Measurements from ENCODE around the gene PEX16.

Gene PEX16

DNA sequence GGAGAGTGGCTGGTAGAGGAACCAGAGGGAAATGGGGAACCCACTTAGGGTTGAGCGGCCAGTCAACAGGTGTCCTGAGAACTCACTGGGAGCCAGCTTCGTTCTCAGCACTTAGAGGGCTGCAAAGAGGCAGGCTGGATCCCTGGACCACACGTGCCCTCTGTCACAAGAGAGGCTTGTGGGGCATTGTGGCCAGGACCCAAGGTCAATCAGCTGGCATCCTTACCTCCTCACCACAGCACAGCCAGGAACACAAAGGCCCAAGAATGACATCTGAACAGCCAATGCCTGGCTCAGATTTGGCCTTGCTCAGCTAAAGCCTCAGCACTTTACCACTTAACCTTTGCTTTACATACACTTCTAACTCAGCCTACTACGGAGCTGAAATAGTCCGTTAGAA, 24.8 kb downstream of the PEX16 start:
- TF ChIP-seq, protein P1, sequence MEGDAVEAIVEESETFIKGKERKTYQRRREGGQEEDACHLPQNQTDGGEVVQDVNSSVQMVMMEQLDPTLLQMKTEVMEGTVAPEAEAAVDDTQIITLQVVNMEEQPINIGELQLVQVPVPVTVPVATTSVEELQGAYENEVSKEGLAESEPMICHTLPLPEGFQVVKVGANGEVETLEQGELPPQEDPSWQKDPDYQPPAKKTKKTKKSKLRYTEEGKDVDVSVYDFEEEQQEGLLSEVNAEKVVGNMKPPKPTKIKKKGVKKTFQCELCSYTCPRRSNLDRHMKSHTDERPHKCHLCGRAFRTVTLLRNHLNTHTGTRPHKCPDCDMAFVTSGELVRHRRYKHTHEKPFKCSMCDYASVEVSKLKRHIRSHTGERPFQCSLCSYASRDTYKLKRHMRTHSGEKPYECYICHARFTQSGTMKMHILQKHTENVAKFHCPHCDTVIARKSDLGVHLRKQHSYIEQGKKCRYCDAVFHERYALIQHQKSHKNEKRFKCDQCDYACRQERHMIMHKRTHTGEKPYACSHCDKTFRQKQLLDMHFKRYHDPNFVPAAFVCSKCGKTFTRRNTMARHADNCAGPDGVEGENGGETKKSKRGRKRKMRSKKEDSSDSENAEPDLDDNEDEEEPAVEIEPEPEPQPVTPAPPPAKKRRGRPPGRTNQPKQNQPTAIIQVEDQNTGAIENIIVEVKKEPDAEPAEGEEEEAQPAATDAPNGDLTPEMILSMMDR (IDR thresholded peaks at IDR 0.05; ENCODE audit: low read depth, low read length): no peak
- in situ Hi-C loops (cut with HindIII; ENCODE audit: low sequenced_read_pairs): no loop called here
- H3K4me3 ChIP-seq (ENCODE audit: low read depth, low read length): no peak overlapping the region
- DNase-seq (ENCODE audit: low read depth, low spot score): no peak

DNA sequence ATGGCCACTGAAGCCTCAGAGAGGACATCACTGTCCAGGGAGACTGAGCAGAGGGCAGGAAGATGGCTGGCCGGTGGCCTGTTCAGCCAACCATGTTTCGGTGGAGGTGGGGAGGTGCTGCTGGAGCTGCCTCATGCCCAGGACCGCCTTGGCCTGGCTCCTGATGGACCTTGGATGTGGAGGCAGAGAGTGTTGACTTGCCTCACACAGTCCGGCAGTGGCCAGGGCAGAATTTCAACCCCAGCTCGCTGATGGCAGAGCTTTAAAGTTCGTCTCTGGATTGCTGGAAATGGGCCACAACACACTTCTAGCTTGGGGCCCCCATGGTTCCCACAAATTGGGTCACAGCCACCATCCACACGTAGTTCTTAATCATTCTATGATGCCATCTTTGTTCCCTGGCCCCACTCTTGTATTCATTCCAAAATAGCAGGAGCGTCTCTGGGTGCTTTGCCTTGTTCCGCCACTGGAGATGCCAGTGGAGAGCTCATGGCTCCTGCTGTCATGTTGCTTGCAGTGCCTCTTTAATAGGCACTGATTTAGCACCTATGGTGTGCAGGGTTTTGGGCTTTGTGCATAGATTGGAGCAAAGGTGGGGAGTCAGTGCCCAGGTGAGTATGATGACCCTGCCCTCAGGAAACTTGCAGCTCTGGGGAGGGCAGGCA, 26.7 kb downstream of the PEX16 start:
- no peak for DNase-seq (ENCODE audit: low read depth, low spot score)
- H3K4me3 ChIP-seq (ENCODE audit: low read depth, low read length): no peak overlapping the region
- TF ChIP-seq, protein P1 (IDR thresholded peaks at IDR 0.05; ENCODE audit: low read depth, low read length): no peak
- in situ Hi-C loops (cut with HindIII; ENCODE audit: low sequenced_read_pairs): no loop called here

DNA sequence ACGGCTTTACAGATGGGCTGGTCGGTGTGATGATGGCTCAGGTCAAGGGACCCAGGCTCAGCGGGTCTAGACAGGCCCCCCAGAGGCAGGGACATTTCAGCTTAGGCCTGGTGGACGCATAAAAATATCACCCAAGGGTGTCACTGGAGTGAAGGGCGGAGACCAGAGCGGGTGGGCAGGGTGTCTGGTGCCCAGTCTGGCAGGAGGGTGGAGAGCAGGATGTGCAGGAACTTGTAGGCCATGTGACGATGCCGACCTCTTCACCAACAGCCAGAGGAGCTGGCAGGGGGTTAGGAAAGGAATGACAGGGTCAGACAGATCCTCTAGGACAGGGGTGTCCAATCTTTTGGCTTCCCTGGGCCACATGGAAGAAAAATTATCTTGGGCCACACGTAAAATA, 27.7 kb downstream of the PEX16 start:
- in situ Hi-C loops (cut with HindIII; ENCODE audit: low sequenced_read_pairs): no loop called here
- TF ChIP-seq, protein P1 (IDR thresholded peaks at IDR 0.05; ENCODE audit: low read depth, low read length): no peak
- no peak for DNase-seq (ENCODE audit: low read depth, low spot score)

DNA sequence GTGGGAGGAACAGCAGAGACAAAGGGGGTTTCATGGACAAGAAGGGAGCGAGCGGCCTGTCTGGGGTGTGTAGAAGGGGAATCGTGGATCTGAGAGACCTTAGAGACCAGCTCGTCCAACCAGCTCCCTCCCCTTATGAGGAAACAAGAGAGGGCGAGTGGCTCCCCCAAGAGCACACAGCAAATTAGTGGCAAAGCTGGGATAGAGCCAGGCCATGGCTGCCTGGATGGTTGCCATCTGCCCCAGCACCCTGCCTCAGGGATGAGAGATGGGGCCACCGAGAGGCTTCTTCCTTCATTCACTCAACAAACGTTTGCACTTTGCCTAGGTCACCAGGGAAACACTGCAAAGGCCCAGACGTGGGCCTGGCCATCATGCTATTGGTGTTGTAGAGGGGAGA, 28.1 kb downstream of the PEX16 start:
- DNase-seq (ENCODE audit: low read depth, low spot score): no peak
- in situ Hi-C loops (cut with HindIII; ENCODE audit: low sequenced_read_pairs): no loop called here
- TF ChIP-seq, protein P1 (IDR thresholded peaks at IDR 0.05; ENCODE audit: low read depth, low read length): no peak
- H3K4me3 ChIP-seq (ENCODE audit: low read depth, low read length): no peak overlapping the region

More for the DNA sequence above, 27.7 kb downstream of the PEX16 start:
- H3K4me3 ChIP-seq (ENCODE audit: low read depth, low read length): no peak overlapping the region

DNA sequence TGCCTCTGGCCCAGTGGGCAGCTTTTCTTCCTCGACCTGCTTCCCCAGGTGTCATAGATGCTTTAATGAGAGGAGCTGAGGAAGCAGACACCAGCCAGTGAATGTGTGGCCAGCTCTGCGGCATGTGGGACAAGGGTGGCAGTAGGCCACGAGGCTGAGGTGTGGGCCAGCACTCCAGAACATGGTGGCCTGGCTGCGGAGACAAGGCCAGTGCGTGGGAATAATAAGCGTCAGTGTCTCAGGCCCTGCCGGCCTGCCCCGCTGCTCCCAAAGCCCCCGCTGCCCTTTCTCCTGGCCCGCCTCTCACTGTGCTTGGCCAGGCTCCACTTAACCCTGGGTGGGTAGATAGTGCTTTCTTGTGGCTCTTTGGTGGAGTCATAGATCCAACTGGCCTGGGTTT, 30.1 kb downstream of the PEX16 start:
- TF ChIP-seq, protein P1 (IDR thresholded peaks at IDR 0.05; ENCODE audit: low read depth, low read length): no peak
- no peak for DNase-seq (ENCODE audit: low read depth, low spot score)
- in situ Hi-C loops (cut with HindIII; ENCODE audit: low sequenced_read_pairs): no loop called here
- no peak overlapping the region for H3K4me3 ChIP-seq (ENCODE audit: low read depth, low read length)

DNA sequence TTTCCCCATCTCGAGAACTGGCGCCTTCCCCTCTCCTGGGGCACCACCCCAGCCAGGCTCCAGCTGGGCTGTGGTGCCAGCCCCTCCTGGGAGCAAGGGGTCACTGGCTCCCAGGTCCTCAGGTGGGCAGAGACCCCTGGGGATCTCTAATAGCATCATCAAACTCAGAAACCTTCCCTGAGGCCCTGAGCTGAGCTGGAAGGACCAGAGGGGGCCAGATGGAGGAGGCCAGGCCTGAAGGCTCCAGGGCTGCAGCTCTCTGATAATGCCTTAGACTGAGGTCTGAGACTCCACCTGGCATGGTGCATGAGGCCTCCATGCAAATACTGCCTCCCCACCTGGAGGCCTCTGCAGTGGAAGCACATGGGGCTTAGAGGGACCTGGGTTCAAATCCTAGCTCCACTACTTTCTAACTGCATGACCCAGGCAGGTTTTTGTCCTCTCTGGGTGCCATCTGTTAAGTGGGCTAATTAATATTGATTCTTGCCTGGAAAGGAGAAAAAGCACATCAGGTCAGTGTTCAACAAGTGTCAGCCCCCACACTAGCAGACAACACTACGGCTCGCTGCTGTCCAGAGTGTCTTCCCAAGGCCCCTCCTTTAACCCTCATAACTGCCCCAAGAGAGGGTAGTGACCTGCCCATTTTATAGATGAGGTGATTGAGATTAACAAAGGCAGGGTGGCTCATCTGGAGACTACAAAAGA, 30.7 kb downstream of the PEX16 start:
- in situ Hi-C loops (cut with HindIII; ENCODE audit: low sequenced_read_pairs): no loop called here
- TF ChIP-seq, protein P1 (IDR thresholded peaks at IDR 0.05; ENCODE audit: low read depth, low read length): no peak
- H3K4me3 ChIP-seq (ENCODE audit: low read depth, low read length): no peak overlapping the region
- no peak for DNase-seq (ENCODE audit: low read depth, low spot score)
